ENCODE measurements around the gene MIPOL1.

- no peak for TF ChIP-seq CTCF (IDR thresholded peaks at IDR 0.05)
- TF ChIP-seq POLR2A (IDR thresholded peaks at IDR 0.05): no peak
These were observed 201.8 kb downstream of the MIPOL1 start for GRCh38 chr14:37399517-37399916.
